MG63 (cell line): ENCODE measurements around the gene SPSB1. TPM values are rescaled to one million over a fixed set of nuclear protein-coding genes. Genes with fewer than 3 reads are reported as not detected.
A peak's percentile ranks its signal among the peaks of the same experiment; 100 is the strongest.

Experiments
- DNase-seq: peaks from one replicate; pipeline ENCODE4 v3.0.0-alpha.2; 2020
- H3K27me3 ChIP-seq: fragments of 250-450 bp; sonication (Bioruptor Pico); 2 replicates; pipeline ENCODE4 v1.5.1; 2020; ENCODE audit warnings: mild to moderate bottlenecking, moderate library complexity
- H3K36me3 ChIP-seq: fragments of 250-450 bp; sonication (Bioruptor Pico); 2 replicates; pipeline ENCODE4 v1.5.1; 2020; ENCODE audit warnings: mild to moderate bottlenecking, moderate library complexity
- H3K4me3 ChIP-seq: fragments of 250-450 bp; sonication (Bioruptor Pico); 2 replicates; pipeline ENCODE4 v1.5.1; 2020; ENCODE audit warnings: mild to moderate bottlenecking, moderate library complexity
- H3K9me3 ChIP-seq: fragments of 250-450 bp; sonication (Bioruptor Pico); 2 replicates; pipeline ENCODE4 v1.5.1; 2020; ENCODE audit warnings: mild to moderate bottlenecking, moderate library complexity
- total RNA-seq: library from RNA; depleted of rRNA; stranded (reverse); fragments of >200 nt; shearing (Covaris generic); gene quantifications from 2 replicates; pipeline ENCODE4 v1.2.3, GENCODE V29; 2014; ENCODE audit warnings: low replicate concordance; rRNA removed

SPSB1 gene
- total RNA-seq = 6.4 and 11.4 TPM in 2 replicates

DNA sequence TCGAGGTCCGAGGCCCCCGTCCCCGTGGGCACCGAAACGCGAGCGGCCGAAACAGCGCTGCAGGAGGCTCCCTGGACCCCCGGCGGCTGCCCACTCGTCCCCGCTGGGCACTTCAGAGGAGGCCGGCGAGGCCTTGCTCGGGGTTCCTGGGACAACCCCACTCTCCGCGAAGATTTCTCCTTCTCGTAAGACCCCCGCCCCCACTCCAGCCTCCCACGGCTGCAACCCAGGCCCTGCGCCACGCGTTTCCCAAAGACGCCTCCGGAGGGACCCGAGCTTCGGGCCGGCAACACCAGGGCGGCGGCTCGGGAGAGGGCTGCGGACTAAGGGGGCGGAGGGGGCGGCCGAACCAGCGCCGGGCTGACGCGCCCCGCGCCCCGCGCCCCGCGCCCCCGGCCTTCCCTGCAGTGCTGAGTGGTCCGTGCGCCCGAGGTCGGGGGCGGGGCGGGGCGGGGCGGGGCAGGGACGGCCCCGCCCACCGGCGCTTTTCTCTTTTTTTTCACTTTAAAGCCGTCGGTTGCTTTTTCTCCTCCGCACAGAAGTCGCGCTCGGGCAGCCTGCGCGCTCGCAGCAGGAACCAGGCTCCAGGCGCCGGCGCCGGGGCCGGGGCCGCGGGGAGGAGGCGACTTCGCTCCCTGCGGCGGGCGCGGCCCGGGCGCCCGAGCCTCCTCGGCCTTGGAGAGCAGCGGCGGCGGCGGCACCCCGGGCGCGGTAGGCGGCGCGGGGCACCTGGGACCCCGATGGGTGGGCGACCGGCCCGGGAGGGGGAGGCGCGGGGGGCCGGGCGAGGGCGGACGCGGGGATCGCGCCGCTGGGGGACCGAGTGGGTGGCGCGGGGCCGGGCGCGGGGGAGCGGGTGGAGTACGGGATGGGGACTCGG lies at the start of gene SPSB1:
Gene SPSB1 (plus strand): TSS at position 534 of the 880 bp plus-strand sequence. CDS start 62,998 bp downstream, outside the sequence.
- Histone ChIP-seq H3K4me3 (peak within 1 kb of the TSS; percentile 88), H3K9me3 (peaks cover 14% of the 10 kb centered on the region), H3K27me3 (no peaks in the 10 kb centered on the region), H3K36me3 (peaks cover 3% of the 10 kb centered on the region)
- DNase-seq = peak; percentile 73

DNA sequence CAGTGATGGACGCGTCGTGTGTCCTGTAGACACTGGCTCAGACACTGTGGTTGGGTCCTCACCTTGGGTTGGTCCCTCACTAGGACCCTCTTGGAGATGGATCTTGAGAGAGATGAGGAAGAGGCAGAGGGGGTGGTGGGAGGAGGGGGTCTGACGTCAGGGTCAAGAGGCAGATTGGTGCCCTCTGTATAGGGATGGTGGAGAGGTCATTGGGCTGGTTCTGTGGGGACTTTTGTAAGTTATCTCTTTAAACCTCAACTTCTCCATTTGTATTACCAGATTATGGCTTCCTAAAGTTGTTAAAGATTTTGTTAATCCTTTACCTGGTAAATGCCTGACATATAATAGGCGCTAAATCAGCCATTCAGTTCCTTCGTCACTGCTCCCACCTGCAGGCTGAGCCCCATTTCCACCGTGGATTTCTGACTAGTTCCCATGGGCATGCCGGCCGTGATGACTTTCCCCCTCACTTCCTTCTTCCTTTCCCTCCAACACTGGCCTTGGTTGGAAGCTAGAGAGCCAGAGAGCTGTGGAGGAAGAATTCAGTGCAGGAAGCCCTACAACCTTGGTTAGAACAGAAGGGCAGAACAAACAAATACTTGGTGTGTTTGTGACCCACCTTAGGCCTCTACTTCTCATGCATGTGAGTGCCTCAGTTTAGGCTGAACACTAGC lies 49.5 kb upstream of the SPSB1 start:
- Histone ChIP-seq H3K4me3 (no peak overlapping the region), H3K9me3 (no peaks in the 10 kb centered on the region), H3K27me3 (no peaks in the 10 kb centered on the region)

DNA sequence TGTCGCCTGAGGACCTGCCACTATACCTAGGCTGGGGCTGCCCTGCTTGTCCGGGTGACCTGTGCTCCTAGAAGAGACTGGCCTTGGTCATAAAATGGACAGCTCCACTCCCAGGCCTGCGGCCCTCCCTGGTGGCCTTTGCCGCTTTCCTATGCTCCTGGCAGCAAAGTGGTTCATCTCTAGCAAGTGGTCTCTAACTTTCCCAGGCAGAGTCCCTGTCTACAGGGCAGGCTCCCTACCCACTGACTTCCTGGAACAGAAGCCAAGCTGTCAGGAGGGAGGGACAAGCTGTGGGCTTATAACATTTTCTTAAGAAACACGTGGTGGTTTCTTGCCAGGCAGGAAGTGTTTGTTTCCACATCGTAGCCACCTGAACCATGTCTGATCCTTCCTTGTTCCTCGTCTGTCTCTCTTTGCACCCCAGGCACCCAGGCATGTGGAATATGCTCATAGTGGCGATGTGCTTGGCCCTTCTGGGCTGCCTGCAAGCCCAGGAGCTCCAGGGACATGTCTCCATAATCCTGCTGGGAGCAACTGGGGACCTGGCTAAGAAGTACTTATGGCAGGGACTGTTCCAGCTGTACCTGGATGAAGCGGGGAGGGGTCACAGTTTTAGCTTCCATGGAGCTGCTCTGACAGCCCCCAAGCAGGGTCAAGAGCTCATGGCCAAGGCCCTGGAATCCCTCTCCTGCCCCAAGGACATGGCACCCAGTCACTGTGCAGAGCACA lies 48.0 kb upstream of the SPSB1 start:
- H3K4me3 ChIP-seq = no peak overlapping the region
- peaks cover 7% of the 10 kb centered on the region for H3K36me3 ChIP-seq
- DNase-seq = no peak
- no peaks in the 10 kb centered on the region for H3K27me3 ChIP-seq
- H3K9me3 ChIP-seq = no peaks in the 10 kb centered on the region

More for the DNA sequence above, 49.5 kb upstream of the SPSB1 start:
- no peak for DNase-seq
- H3K36me3 ChIP-seq = peaks cover 7% of the 10 kb centered on the region

DNA sequence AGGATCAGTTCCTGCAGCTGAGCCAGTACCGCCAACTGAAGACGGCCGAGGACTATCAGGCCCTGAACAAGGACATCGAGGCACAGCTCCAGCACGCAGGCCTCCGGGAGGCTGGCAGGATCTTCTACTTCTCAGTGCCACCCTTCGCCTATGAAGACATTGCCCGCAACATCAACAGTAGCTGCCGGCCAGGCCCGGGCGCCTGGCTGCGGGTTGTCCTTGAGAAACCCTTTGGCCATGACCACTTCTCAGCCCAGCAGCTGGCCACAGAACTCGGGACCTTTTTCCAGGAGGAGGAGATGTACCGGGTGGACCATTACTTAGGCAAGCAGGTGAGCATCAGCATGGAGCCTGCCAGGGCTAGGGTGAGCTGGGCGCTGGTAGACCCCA lies 47.5 kb upstream of the SPSB1 start:
- no peaks in the 10 kb centered on the region for H3K9me3 ChIP-seq
- H3K27me3 ChIP-seq = no peaks in the 10 kb centered on the region
- peaks cover 6% of the 10 kb centered on the region for H3K36me3 ChIP-seq
- H3K4me3 ChIP-seq = no peak overlapping the region
- DNase-seq = no peak

DNA sequence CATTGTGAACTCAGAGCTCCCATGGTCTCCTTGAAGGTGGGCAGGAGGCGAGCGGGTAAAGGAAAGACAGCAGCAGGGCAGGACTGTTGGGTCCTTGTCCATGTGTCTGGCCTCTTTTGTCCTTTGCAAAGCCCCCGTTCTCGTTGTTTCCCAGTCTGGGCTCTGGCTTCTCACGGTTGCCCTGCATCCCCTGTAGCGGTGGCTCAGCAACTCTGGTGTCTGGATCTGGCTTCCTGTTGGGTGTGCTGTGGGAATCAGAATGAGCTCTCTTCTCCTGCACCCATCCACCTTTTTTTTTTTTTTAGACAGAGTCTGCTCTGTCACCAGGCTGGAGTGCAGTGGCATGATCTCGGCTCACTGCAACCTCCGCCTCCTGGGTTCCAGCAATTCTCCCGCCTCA lies 47.0 kb upstream of the SPSB1 start:
- no peak overlapping the region for H3K4me3 ChIP-seq
- no peaks in the 10 kb centered on the region for H3K27me3 ChIP-seq
- H3K9me3 ChIP-seq = no peaks in the 10 kb centered on the region
- DNase-seq = no peak
- peaks cover 3% of the 10 kb centered on the region for H3K36me3 ChIP-seq

DNA sequence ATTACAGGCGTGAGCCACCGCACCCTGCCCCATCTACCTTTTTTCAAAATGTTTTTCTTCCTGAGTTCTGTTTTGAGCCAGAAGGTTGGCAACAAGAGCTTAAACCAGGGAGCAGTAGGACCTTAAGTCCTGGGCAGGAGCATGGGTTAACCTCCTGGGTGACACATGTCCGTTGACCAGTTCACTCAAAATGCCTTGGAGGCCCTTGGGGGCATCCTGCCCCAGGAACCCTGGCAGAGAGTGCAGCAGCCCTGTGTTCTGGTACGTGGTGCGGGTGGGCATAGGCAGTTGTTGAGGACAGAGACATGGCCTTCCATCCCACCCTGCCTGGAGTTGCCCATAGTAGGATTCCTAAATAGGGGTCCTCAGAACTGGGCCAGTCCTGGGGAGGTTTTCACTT lies 46.5 kb upstream of the SPSB1 start:
- no peaks in the 10 kb centered on the region for H3K27me3 ChIP-seq
- H3K36me3 ChIP-seq = no peaks in the 10 kb centered on the region; the same call in 1 of the 2 replicates
- DNase-seq = no peak
- no peaks in the 10 kb centered on the region for H3K9me3 ChIP-seq
- H3K4me3 ChIP-seq = no peak overlapping the region

DNA sequence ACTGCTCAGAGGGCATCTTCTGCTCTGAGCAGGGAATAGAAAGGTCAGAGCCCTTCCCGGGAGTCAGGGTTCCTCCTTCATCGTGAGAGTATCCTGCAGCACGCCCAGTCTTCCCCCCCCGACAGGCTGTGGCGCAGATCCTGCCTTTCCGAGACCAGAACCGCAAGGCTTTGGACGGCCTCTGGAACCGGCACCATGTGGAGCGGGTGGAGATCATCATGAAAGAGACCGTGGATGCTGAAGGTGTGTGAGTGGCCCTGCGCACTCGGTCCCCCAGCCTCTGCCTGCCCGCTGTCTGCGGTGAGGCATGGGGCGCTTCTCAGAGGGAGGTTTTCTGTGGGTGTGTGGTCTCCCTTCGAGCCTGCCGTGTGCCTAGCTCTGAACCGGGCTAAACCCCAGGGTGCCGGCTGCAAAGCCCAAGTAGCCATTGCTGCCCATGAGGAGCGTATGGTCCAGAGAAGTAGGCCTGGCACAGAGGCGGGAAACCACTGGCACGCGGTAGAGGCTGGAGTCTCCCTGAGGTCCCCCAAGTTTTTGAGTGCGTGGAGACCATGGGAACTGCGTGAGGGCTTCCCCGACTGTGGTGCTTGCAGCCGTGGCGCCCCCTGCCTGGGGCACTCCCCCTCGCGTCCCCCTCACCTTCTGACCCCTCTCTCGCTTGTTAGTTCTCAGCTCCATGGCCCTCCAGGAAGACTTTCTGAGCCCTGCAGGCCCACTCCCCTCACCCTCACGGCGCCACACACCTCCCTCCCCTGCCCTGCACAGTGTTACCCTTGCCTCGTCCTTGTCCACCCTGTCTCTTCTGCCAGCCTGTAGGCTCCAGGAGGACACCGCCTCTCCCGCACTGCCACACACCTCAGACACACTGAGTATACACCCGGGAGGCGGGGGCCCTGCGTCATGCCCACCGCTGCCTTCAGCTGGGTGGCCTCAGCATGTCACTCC lies 45.6 kb upstream of the SPSB1 start:
- no peaks in the 10 kb centered on the region for H3K27me3 ChIP-seq
- H3K4me3 ChIP-seq = no peak overlapping the region
- no peak for DNase-seq
- H3K36me3 ChIP-seq = no peaks in the 10 kb centered on the region; the same call in 1 of the 2 replicates
- H3K9me3 ChIP-seq = no peaks in the 10 kb centered on the region

DNA sequence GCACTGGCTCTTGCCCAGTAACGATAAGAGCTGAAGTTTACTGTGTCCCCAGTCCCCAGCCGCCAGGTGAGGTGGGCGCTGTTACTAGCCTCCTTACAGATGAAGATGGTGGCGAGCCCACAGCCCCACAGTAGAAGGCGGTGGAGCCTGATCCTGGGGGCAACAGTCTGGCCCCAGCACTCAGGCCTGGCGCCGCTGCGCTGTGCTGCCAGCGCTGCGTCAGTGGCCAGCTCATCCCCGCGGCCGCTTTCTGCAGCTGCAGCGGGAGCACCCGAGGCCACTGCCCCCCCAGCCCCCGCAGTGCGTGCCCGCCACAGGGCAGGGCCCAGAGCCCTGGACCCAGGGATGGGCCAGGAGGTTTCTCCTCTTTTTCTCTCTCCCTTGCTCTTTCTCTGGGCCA lies 44.8 kb upstream of the SPSB1 start:
- no peak for DNase-seq
- H3K27me3 ChIP-seq = no peaks in the 10 kb centered on the region
- H3K36me3 ChIP-seq = no peaks in the 10 kb centered on the region; the same call in 1 of the 2 replicates
- no peaks in the 10 kb centered on the region for H3K9me3 ChIP-seq
- H3K4me3 ChIP-seq = no peak overlapping the region

DNA sequence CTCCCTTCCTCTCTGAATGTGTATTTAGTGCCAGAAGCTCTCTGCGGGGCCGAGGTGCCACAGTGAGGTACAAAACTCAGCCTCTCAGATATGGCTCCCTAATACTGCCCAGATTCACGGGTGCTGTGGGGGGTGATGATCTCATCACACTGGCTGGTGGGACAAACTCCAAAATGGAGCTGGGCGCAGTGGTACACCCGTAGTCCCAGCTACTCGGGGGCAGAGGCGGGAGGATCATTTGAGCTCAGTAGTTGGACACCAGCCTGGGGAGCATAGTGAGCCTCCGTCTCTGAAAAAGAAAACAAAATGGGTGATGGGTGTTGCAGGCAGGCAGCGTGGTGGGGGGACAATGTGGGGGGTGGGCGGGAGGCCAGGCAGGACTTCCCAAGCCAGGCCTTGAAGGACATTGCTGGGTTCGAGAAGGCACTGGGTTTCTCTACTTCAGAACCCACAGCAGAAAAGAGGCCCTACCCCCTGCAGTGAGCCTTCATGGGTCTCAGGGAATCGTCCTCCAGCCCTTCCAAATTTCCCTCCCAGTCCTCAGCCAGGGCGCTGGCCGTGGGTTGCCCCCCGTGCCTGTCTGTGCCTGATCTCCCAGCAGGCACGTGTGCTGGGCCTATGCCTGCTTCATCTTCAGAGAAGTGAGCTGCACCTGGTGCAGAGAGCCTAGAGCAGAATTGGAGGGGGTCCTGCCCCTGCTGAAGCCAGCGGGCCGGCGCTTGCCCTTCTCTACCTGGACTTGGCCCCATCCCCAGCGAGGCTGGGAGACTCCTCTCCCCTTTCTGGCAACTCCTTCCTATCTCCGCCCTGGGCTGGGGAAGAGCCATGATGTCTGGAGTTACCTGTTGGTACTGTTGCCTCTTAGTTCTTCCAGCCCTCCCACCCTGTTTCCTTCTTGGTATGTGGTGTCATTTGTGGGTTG lies 44.1 kb upstream of the SPSB1 start:
- Histone ChIP-seq H3K9me3 (no peaks in the 10 kb centered on the region), H3K4me3 (no peak overlapping the region), H3K27me3 (no peaks in the 10 kb centered on the region), H3K36me3 (no peaks in the 10 kb centered on the region; the same call in 1 of the 2 replicates)
- DNase-seq = no peak

DNA sequence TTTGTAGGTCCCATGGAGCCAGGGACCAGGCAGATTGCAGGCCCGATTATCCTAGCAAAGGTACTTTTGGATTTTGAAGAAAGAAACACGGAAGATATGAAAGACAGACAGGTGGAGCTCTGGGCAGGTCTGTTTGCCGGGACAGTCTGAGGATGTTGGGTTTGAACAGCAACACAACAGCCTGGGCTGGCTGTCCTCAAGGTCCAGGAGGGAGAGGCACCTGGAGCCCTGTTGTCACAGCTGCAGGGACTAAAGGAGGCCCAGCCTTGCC lies 43.5 kb upstream of the SPSB1 start:
- no peaks in the 10 kb centered on the region; the same call in 1 of the 2 replicates for H3K36me3 ChIP-seq
- H3K4me3 ChIP-seq = no peak overlapping the region
- H3K27me3 ChIP-seq = no peaks in the 10 kb centered on the region
- H3K9me3 ChIP-seq = no peaks in the 10 kb centered on the region
- no peak for DNase-seq

DNA sequence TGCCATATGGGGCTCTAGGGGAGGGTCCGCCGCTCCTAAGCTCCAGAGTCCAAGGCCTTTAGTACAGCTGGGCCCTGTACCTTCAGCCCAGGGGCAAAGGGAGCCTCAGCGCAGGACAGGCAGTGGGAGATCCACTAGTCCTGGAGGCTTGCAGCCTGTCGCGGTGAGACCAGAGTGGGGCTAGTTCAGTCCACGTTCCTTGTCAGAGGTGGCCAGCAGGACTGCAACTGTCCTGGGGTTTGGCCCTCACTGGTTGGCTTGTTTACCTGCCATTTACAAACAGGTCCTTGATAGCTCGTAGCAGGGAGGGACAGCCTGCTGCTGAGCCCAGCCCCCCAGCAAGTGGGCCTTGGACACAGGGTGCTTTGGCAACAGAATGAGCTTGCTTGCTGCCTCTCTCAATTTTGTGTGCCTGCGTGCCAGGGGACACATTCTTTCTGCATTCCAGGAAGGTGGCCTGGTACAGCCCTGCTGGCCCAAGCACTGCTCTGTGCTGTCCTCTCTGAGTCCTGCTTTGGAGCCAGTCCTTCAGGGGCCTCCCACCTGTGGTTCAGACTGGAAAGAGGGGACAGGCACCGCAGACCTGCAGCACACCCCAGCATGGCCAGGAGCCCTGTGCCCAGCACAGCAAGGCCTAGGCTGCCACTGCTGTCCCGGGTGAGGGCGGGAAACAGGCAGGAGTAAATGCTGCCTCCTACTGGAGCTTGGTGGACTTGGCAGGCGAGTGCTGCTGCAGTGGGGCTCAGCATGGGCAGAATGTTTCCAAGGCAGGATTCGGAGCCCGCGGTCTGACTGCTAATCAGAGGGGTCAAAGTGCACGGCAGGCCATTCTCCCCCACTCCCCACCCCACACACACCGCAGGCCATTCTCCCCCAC lies 42.9 kb upstream of the SPSB1 start:
- Histone ChIP-seq H3K9me3 (no peaks in the 10 kb centered on the region), H3K36me3 (no peaks in the 10 kb centered on the region), H3K4me3 (no peak overlapping the region), H3K27me3 (no peaks in the 10 kb centered on the region)
- DNase-seq = no peak

DNA sequence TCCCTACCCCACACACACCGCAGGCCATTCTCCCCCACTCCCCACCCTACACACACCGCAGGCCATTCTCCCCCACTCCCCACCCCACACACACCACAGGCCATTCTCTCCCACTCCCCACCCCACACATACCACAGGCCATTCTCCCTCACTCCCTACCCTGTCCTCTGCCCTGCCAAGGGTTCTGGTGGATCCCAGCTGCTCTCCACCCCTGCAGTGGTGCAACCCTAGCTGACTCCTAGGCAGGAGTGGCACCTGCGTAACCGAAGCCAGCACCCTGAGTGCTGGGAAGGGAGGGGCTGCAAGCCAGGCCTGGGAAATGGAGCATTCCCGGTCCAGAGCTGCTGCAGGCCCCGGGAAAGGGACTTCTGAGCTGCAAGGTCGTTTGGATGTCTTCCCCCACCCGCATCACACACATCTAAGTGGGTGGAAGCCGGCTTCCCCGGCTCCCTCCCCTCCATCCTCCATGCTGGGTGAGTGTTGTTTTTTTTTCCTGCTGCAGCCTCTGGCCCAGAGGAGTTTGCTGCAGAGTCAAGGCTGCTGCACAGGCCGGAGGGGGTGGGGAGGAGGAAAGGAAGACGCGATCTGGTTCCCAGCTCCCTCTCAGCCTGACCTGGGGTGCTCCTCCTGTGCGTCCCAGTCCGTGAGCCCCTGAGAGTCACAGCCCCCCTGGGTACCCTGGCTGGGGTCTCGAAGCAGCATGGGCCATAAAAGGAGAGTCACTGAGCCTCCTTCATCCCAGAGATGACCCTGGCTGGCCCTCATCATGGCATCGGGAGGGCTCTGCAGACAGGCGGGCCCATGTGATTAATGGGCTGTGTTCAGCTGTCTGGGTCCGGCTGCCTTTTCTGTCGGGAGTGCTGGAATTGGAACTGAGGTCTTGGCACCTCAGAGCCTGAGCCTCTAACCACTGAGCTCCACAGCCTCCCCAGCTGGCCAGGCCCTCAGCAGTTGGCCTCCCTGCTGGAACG lies 42.0 kb upstream of the SPSB1 start:
- Histone ChIP-seq H3K36me3 (no peaks in the 10 kb centered on the region), H3K4me3 (no peak overlapping the region), H3K9me3 (no peaks in the 10 kb centered on the region), H3K27me3 (no peaks in the 10 kb centered on the region)
- no peak for DNase-seq

DNA sequence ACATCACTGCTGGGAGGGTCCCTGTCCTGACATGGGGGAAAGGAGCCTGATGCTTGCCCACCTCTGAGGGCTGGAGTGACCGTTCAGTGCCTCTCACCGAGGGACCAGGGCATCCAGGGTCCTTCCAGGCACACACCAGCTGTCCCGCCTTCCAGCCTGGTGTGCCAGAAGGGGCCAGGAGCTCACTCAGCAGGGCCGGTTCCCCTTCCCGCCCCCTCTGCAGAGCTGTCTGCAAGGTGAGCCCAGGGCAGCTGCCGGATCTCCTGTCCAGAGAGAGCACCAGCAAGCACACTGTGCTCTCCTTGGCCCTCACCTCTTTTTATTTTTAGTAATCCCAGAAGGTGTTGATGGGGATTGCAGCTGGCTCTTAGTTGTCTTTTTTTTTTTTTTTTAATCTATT lies 41.2 kb upstream of the SPSB1 start:
- Histone ChIP-seq H3K4me3 (no peak overlapping the region), H3K36me3 (no peaks in the 10 kb centered on the region), H3K27me3 (no peaks in the 10 kb centered on the region), H3K9me3 (no peaks in the 10 kb centered on the region)
- no peak for DNase-seq

DNA sequence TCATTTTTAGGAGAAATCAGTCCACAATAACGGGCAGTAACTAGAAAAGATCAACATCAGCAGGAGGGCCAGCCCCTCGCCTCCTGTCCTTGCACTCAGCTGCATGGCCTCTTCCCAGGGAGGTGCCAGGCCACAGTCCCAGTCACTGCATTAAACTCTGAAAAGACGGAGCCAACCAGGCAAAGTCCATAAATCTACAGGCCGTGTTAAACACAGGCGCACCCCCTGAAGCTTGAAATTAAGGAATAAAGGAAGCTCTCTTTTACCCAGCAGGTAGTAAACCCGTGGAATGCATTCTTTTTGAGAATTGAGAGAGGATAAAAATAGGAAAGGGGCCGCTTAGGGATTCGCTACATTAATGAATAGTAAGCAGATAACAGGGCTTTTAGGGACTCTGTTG lies 39.7 kb upstream of the SPSB1 start:
- no peaks in the 10 kb centered on the region for H3K9me3 ChIP-seq

More for the DNA sequence above, 39.7 kb upstream of the SPSB1 start:
- H3K36me3 ChIP-seq = no peaks in the 10 kb centered on the region
- no peak for DNase-seq
- no peak overlapping the region for H3K4me3 ChIP-seq
- no peaks in the 10 kb centered on the region for H3K27me3 ChIP-seq
